ENCODE data around the gene CALR.

DNA sequence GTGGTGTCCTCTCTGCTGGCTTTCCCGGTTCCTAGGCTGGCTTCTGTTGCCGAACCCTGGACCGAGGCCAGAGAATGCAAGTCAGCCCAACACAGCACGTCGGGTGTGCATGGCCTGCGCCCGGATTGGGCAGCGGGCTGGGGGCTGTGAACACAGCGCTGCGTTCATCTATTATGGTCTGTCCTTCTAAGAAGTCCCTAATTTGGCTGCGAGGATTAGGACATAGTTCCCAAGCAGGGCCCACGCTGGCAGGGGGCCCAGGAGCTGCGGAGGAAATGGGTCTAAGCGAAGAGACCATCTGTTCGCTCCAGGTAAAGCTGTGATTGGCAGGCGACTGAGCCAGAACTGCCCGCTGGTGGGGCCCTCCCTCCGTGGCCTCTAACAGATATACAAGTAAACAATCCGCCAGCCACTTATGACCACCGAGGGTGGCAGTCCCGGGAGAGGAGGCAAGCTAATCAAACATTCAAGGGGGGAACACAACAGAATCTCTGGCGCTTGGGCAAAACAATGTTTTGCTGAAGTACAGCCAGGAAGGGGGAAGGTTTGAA lies 25.3 kb upstream of the CALR start:
- no peak for TF ChIP-seq POLR2AphosphoS5 (IDR thresholded peaks at IDR 0.05; ENCODE audit: low read depth)
- TF ChIP-seq, protein P1, sequence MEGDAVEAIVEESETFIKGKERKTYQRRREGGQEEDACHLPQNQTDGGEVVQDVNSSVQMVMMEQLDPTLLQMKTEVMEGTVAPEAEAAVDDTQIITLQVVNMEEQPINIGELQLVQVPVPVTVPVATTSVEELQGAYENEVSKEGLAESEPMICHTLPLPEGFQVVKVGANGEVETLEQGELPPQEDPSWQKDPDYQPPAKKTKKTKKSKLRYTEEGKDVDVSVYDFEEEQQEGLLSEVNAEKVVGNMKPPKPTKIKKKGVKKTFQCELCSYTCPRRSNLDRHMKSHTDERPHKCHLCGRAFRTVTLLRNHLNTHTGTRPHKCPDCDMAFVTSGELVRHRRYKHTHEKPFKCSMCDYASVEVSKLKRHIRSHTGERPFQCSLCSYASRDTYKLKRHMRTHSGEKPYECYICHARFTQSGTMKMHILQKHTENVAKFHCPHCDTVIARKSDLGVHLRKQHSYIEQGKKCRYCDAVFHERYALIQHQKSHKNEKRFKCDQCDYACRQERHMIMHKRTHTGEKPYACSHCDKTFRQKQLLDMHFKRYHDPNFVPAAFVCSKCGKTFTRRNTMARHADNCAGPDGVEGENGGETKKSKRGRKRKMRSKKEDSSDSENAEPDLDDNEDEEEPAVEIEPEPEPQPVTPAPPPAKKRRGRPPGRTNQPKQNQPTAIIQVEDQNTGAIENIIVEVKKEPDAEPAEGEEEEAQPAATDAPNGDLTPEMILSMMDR (IDR thresholded peaks at IDR 0.05; ENCODE audit: insufficient read depth, low read length) = no peak
- TF ChIP-seq, protein P2, sequence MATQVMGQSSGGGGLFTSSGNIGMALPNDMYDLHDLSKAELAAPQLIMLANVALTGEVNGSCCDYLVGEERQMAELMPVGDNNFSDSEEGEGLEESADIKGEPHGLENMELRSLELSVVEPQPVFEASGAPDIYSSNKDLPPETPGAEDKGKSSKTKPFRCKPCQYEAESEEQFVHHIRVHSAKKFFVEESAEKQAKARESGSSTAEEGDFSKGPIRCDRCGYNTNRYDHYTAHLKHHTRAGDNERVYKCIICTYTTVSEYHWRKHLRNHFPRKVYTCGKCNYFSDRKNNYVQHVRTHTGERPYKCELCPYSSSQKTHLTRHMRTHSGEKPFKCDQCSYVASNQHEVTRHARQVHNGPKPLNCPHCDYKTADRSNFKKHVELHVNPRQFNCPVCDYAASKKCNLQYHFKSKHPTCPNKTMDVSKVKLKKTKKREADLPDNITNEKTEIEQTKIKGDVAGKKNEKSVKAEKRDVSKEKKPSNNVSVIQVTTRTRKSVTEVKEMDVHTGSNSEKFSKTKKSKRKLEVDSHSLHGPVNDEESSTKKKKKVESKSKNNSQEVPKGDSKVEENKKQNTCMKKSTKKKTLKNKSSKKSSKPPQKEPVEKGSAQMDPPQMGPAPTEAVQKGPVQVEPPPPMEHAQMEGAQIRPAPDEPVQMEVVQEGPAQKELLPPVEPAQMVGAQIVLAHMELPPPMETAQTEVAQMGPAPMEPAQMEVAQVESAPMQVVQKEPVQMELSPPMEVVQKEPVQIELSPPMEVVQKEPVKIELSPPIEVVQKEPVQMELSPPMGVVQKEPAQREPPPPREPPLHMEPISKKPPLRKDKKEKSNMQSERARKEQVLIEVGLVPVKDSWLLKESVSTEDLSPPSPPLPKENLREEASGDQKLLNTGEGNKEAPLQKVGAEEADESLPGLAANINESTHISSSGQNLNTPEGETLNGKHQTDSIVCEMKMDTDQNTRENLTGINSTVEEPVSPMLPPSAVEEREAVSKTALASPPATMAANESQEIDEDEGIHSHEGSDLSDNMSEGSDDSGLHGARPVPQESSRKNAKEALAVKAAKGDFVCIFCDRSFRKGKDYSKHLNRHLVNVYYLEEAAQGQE (IDR thresholded peaks at IDR 0.05; ENCODE audit: insufficient replicate concordance, low read depth) = no peak
- TF ChIP-seq SPI1 (IDR thresholded peaks at IDR 0.05; ENCODE audit: borderline replicate concordance, low read depth) = no peak; the same call in 1 of the 2 replicates
- TF ChIP-seq GABPA (IDR thresholded peaks at IDR 0.05; ENCODE audit: low read depth) = no peak

Data from HL-60 (cell line).